HepG2 (cell line): ENCODE measurements around the gene LDLRAD4. TPM values are rescaled to one million over a fixed set of nuclear protein-coding genes. Genes with fewer than 3 reads are reported as not detected.

Experiments
- ATAC-seq: fragments of 200-7000 bp; cut with Tn5 transposase; 3 replicates; pipeline ENCODE4 v1.9.1; 2020; ENCODE audit warnings: mild to moderate bottlenecking, moderate library complexity
- BruUV-seq: library from RNA; stranded (reverse); fragments of 400-500 nt; replicated peaks from 2 replicates; lab custom pipeline; 2021; lab: Mats Ljungman, UMichigan
- CTCF ChIA-PET: fragments of 300-600 bp; formaldehyde crosslinking; extraction: SDS; loops from one replicate; lab custom pipeline; 2021; ENCODE audit warnings: low total read pairs, inconsistent platforms, low intra/inter-chr PET ratio; lab: Yijun Ruan, JAX
- POLR2A ChIA-PET: fragments of 350-600 bp; sonication (Branson Sonifier 250); formaldehyde crosslinking; loops from one replicate; lab custom pipeline; 2020; ENCODE audit warnings: antibody characterized with exemption, inconsistent platforms; lab: Yijun Ruan, JAX
- DNase-seq: peaks from one replicate; pipeline ENCODE4 v3.0.0-alpha.2; 2015; ENCODE audit warnings: low spot score
- FAIRE-seq: peaks from 3 replicates; lab custom pipeline; 2011; peaks lifted over from hg19 to GRCh38; lab: Jason Lieb, UNC
- H2AFZ ChIP-seq: one replicate; pipeline ENCODE4 v1.6.1; 2011; ENCODE audit warnings: low read length, inconsistent platforms
- H3K27ac ChIP-seq: fragments of 300-600 bp; 3 replicates; pipeline ENCODE4 v1.8.0; 2011; ENCODE audit warnings: mixed run types, mild to moderate bottlenecking, mixed read lengths, low read length, inconsistent platforms; ENCODE audit not compliant: insufficient read depth; ENCODE audit errors: extremely low read length
- H3K27me3 ChIP-seq, 2 experiments: fragments of 200-600 bp in 1 of 2; 2 replicates in 1 of 2; 3 replicates in 1 of 2; pipeline versions ENCODE4 v1.6.0 to v1.8.0; 2011; ENCODE audit warnings: low read length in 2 of 2, mild to moderate bottlenecking in 2 of 2, moderate library complexity in 2 of 2, inconsistent platforms in 1 of 2; ENCODE audit not compliant: insufficient read depth in 2 of 2, control insufficient read depth in 1 of 2
- H3K36me3 ChIP-seq, 2 experiments: fragments of 200-600 bp in 1 of 2; replicated peaks in 1 of 2; 2 replicates in 1 of 2; 3 replicates in 1 of 2; pipeline versions ENCODE4 v1.5.1 to v1.8.0; 2011; ENCODE audit warnings: low read length in 2 of 2, inconsistent platforms in 1 of 2; ENCODE audit not compliant: insufficient read depth in 2 of 2, control insufficient read depth in 1 of 2
- H3K4me1 ChIP-seq: 2 replicates; pipeline ENCODE4 v1.5.1; 2012; ENCODE audit warnings: low read length, inconsistent platforms; ENCODE audit not compliant: insufficient read depth
- H3K4me2 ChIP-seq: 2 replicates; pipeline ENCODE4 v1.6.0; 2011; ENCODE audit warnings: low read depth, low read length, inconsistent platforms
- H3K4me3 ChIP-seq, 3 experiments: fragments of 200-600 bp in 1 of 3; sonication (generic), shearing (Covaris generic) in 1 of 3; replicated peaks in 1 of 3; 2 replicates each; pipeline ENCODE4 v1.5.1; 2011 to 2016; ENCODE audit warnings: low read length in 3 of 3, inconsistent platforms in 2 of 3, low read depth in 2 of 3, mild to moderate bottlenecking in 2 of 3, control low read depth in 1 of 3, mixed read lengths in 1 of 3; ENCODE audit not compliant: insufficient read depth in 1 of 3
- H3K79me2 ChIP-seq: one replicate; pipeline ENCODE4 v1.6.1; 2011; ENCODE audit warnings: low read length, inconsistent platforms; ENCODE audit not compliant: insufficient read depth
- H3K9ac ChIP-seq: 2 replicates; pipeline ENCODE4 v1.6.0; 2011; ENCODE audit warnings: mild to moderate bottlenecking, low read depth, low read length, inconsistent platforms; ENCODE audit not compliant: insufficient read depth
- H3K9me3 ChIP-seq: 2 replicates; pipeline ENCODE4 v1.5.1; 2012; ENCODE audit warnings: mild to moderate bottlenecking, low read length
- H4K20me1 ChIP-seq: 2 replicates; pipeline ENCODE4 v1.6.0; 2011; ENCODE audit warnings: inconsistent platforms, mild to moderate bottlenecking, low read length, moderate library complexity; ENCODE audit not compliant: insufficient read depth
- BRD4 ChIP-seq: sonication (generic); formaldehyde crosslinking; IDR thresholded peaks from 2 replicates; pipeline ENCODE4 v1.4.0; 2020; ENCODE audit warnings: missing genetic modification reagents
- HMG20A ChIP-seq: IDR thresholded peaks from 2 replicates; pipeline ENCODE4 v1.6.1; 2016; ENCODE audit warnings: borderline replicate concordance
- KDM3A ChIP-seq: IDR thresholded peaks from 2 replicates; pipeline ENCODE4 v1.6.1; 2018; ENCODE audit warnings: low read depth, missing compliant biosample characterization
- MIER3 ChIP-seq: IDR thresholded peaks from 2 replicates; pipeline ENCODE4 v1.6.1; 2016; ENCODE audit warnings: missing compliant biosample characterization, borderline replicate concordance
- MIXL1 ChIP-seq: IDR thresholded peaks from 2 replicates; pipeline ENCODE4 v1.6.1; 2016
- NCOA1 ChIP-seq: sonication (generic); formaldehyde crosslinking; IDR thresholded peaks from 2 replicates; pipeline ENCODE4 v1.9.0; 2021; ENCODE audit warnings: missing genetic modification reagents
- RFX1 ChIP-seq: fragments of 450-650 bp; IDR thresholded peaks from 2 replicates; pipeline ENCODE4 v1.6.1; 2017
- STAG1 ChIP-seq: sonication (generic); formaldehyde crosslinking; IDR thresholded peaks from 2 replicates; pipeline ENCODE4 v1.4.0; 2020; ENCODE audit warnings: missing genetic modification reagents
- TERF1 ChIP-seq: sonication (generic); formaldehyde crosslinking; IDR thresholded peaks from 2 replicates; pipeline ENCODE4 v1.8.0; 2022; ENCODE audit warnings: mild to moderate bottlenecking, missing genetic modification reagents, moderate library complexity
- ZNF235 ChIP-seq: sonication (generic); formaldehyde crosslinking; IDR thresholded peaks from 2 replicates; pipeline ENCODE4 v1.8.1; 2023; ENCODE audit warnings: mild to moderate bottlenecking, missing genetic modification reagents, borderline replicate concordance
- ZNF367 ChIP-seq: sonication (generic); formaldehyde crosslinking; IDR thresholded peaks from 2 replicates; pipeline ENCODE4 v1.4.0; 2020; ENCODE audit warnings: missing genetic modification reagents, borderline replicate concordance
- ZNF552 ChIP-seq: sonication (generic); formaldehyde crosslinking; IDR thresholded peaks from 2 replicates; pipeline ENCODE4 v1.9.0; 2022; ENCODE audit warnings: missing genetic modification reagents, mild to moderate bottlenecking, borderline replicate concordance
- ZNF564 ChIP-seq: sonication (generic); formaldehyde crosslinking; IDR thresholded peaks from 2 replicates; pipeline ENCODE4 v1.8.1; 2023; ENCODE audit warnings: mild to moderate bottlenecking, missing genetic modification reagents
- ZNF780A ChIP-seq: sonication (generic); formaldehyde crosslinking; IDR thresholded peaks from 2 replicates; pipeline ENCODE4 v1.8.0; 2022; ENCODE audit warnings: mild to moderate bottlenecking, missing genetic modification reagents, moderate library complexity
- ZSCAN21 ChIP-seq: sonication (generic); formaldehyde crosslinking; IDR thresholded peaks from 2 replicates; pipeline ENCODE4 v1.8.0; 2022; ENCODE audit warnings: mild to moderate bottlenecking, missing genetic modification reagents, moderate library complexity, borderline replicate concordance
- WGBS: methylation state at CpG from one replicate; pipeline ENCODE4 v1.1.6; 2017; ENCODE audit warnings: low lambda C conversion rate; 5-methylcytosine and 5-hydroxymethylcytosine counted together
- in situ Hi-C: cut with HindIII; loops from 2 replicates; pipeline ENCODE4 v1.10.0; 2017; ENCODE audit warnings: low pct_unique_long_range_greater_than_20kb; ENCODE audit not compliant: extremely low pct_ligation_motif_present
- intact Hi-C: fragments of 100-400 bp; cut with micrococcal nuclease; formaldehyde crosslinking; loops from one replicate; pipeline ENCODE4 v1.10.0; 2022; ENCODE audit not compliant: unreplicated experiment
- polyA plus RNA-seq, 8 experiments: library from polyadenylated mRNA; depleted of rRNA in 3 of 8; stranded (reverse) in 7 of 8; unstranded in 1 of 8; fragments of >200 nt; fragmentation: Illumina TruSeq in 4 of 8; extraction: Trizol in 4 of 8; gene quantifications; 2 replicates each; pipeline versions ENCODE4 v1.2.1 to v1.2.3, GENCODE V29; 2011 to 2016; ENCODE audit warnings: low read depth in 4 of 8, missing spikeins in 1 of 8, mixed read lengths in 1 of 8; ENCODE audit not compliant: insufficient read depth in 1 of 8
- total RNA-seq, 5 experiments: library from RNA; depleted of rRNA; stranded (reverse); fragments of >200 nt; fragmentation: Illumina TruSeq; extraction: Trizol; gene quantifications; 2 replicates each; pipeline ENCODE4 v1.2.3, GENCODE V29; 2016; ENCODE audit warnings: low read depth in 1 of 5

The LDLRAD4 gene
- total and polyA plus RNA-seq, 2 of the 13 experiments (the other 11 are each of a cell fraction or from before 2014, with no cell fraction given), result 13.6 to 20.9 TPM

GRCh38 chr18:13501891-13502290 lies 283.3 kb downstream of the LDLRAD4 start:
- Histone ChIP-seq H3K4me2 (no peak overlapping the region), H3K36me3 (peaks cover 0 to 4% of the 10 kb centered on the region in 2 experiments; a peak in 1 of 5 replicates), H3K27ac (no peak overlapping the region), H2AFZ (no peak overlapping the region), H3K27me3 (no peaks in the 10 kb centered on the region), H3K9me3 (peaks cover 9% of the 10 kb centered on the region; the same call in 1 of the 2 replicates), H3K4me3 (no peak overlapping the region), H3K79me2 (no peaks in the 10 kb centered on the region), H3K4me1 (peaks cover 11% of the 10 kb centered on the region), H3K9ac (no peak overlapping the region), H4K20me1 (no peaks in the 10 kb centered on the region)
- intact Hi-C loops (no loop called here), in situ Hi-C loops (no loop called here)
- ATAC-seq, result no peak
- TF ChIP-seq ZNF367 (no peak), HMG20A (no peak), NCOA1 (CRISPR knock-in tag) (no peak), MIER3 (no peak), ZNF235 (CRISPR knock-in tag) (no peak), TERF1 (CRISPR knock-in tag) (no peak), ZSCAN21 (no peak), ZNF564 (CRISPR knock-in tag) (no peak), STAG1 (CRISPR knock-in tag) (no peak)
- ChIA-PET CTCF (no interaction called here), POLR2A (no interaction called here)
- FAIRE-seq, result no peak
- DNase-seq, result no peak
- WGBS, result 94% methylated on average over 8 of the region's 8 CpGs
- BruUV-seq, result no TSS peak

- no peak overlapping the region for H2AFZ ChIP-seq
- no peaks in the 10 kb centered on the region; a peak in 1 of 5 replicates for H3K27me3 ChIP-seq
- no peak for DNase-seq
- no TSS peak for BruUV-seq
- H3K9me3 ChIP-seq, result peaks cover 9% of the 10 kb centered on the region; the same call in 1 of the 2 replicates
- ChIA-PET POLR2A (no interaction called here), CTCF (no interaction called here)
- no peak for FAIRE-seq
- intact Hi-C loops, result no loop called here
- peaks cover 11% of the 10 kb centered on the region for H3K4me1 ChIP-seq
- no peak overlapping the region for H3K4me2 ChIP-seq
- H3K9ac ChIP-seq, result no peak overlapping the region
- no peak overlapping the region for H3K4me3 ChIP-seq
- no peaks in the 10 kb centered on the region for H4K20me1 ChIP-seq
- in situ Hi-C loops, result no loop called here
- 93% methylated on average over 6 of the region's 8 CpGs for WGBS
- no peaks in the 10 kb centered on the region for H3K79me2 ChIP-seq
- H3K36me3 ChIP-seq, result peaks cover 0 to 4% of the 10 kb centered on the region in 2 experiments; a peak in 1 of 5 replicates
- no peak overlapping the region for H3K27ac ChIP-seq
- no peak for ATAC-seq
- no peak for TF ChIP-seq KDM3A
- TF ChIP-seq ZNF552 (CRISPR knock-in tag), result no peak
- no peak for TF ChIP-seq RFX1
- no peak for TF ChIP-seq MIXL1 (CRISPR knock-in tag)
- no peak for TF ChIP-seq BRD4 (CRISPR knock-in tag)
- no peak for TF ChIP-seq ZNF780A (CRISPR knock-in tag)
Observed at GRCh38 chr18:13502585-13502984, 284.0 kb downstream of the LDLRAD4 start.
